GM12891 (cell line): ENCODE measurements around the gene CABLES1.

Source experiments
- POLR2A ChIP-seq: IDR thresholded peaks from 2 replicates; pipeline ENCODE4 v1.6.1; 2011; ENCODE audit warnings: low read depth, low read length, control low read depth
- POLR2AphosphoS5 ChIP-seq: IDR thresholded peaks from 2 replicates; pipeline ENCODE4 v1.6.1; 2011; ENCODE audit warnings: low read depth, low read length, control low read depth
- POU2F2 ChIP-seq: IDR thresholded peaks from 2 replicates; pipeline ENCODE4 v1.6.1; 2011; ENCODE audit warnings: low read depth, mild to moderate bottlenecking, control low read depth, low read length, moderate library complexity
- SPI1 ChIP-seq: IDR thresholded peaks from 2 replicates; pipeline ENCODE4 v1.6.1; 2011; ENCODE audit warnings: low read depth, low read length, control low read depth
- TAF1 ChIP-seq: IDR thresholded peaks from 2 replicates; pipeline ENCODE4 v1.6.1; 2011; ENCODE audit warnings: low read depth, low read length, control low read depth

DNA sequence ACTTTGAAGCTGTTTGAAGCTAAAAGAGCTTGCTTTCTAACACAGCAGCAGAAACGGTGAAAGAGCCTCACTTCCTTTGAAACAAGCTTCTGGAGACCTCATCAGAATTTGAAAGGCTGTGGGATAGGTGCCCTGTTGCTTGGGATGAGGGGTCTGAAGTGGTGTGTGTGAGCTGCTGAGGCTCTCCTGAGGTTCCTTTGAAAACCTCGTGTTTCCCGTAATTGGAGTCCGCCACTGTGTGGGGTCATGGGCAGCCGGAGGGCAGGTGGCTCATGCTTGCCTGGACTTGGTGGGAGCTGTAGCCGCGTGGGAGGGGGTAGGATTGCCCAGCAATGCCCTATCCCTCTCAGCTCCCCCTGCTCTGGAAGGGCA is 34.4 kb downstream of the CABLES1 start:
- TF ChIP-seq POLR2AphosphoS5: no peak
- TF ChIP-seq POLR2A: no peak; the same call in 1 of the 2 replicates
- no peak for TF ChIP-seq TAF1
- no peak for TF ChIP-seq POU2F2
- TF ChIP-seq SPI1: no peak
